Measurements from ENCODE around the gene PDE11A. TPM values are rescaled to one million over a fixed set of nuclear protein-coding genes. Genes with fewer than 3 reads are reported as not detected.

PDE11A gene
- total and polyA plus RNA-seq, 2 of the 8 experiments (the other 6 are each of a cell fraction or from before 2014, with no cell fraction given), result 0.19 to 0.23 TPM

DNA sequence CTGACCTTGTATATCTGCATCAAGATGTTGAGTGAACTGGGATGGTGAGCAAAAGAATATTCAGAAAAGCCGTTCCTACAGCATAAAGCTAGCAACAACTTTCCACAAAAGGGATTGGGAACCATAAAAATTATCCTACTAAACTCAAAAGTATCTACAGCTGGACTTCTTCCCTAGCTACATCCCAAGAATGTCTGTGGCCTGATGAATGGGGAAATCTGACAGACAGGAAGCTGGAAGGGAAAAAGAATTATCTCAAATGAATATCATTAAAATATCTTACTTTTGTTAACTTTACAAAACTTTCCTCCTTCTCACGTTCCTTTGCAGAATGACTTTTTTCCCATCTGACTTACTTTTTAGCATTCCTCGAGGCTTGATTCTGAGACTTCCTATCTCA is 150.9 kb downstream of the PDE11A start:
- H3K23me2 ChIP-seq (ENCODE audit: low read depth, low read length), result peaks cover 2% of the 10 kb centered on the region; the same call in 1 of the 2 replicates
- H3K4ac ChIP-seq (replicated peaks; ENCODE audit: insufficient read length, low read depth, low read length), result no peak overlapping the region
- no peaks in the 10 kb centered on the region for H3K4me1 ChIP-seq (replicated peaks in 1 of 4; ENCODE audit: control insufficient read depth in 3 of 4, insufficient read depth in 4 of 4, low read length in 3 of 4)
- H3K4me3 ChIP-seq (ENCODE audit: extremely low read depth in 1 of 4, insufficient read depth in 2 of 4, low read depth in 3 of 4, low read length in 4 of 4), result no peak overlapping the region
- WGBS, 2 experiments (ENCODE audit: extremely low coverage in 1 of 2, insufficient coverage in 1 of 2, insufficient read length in 1 of 2, insufficient replicate concordance in 2 of 2, low coverage in 1 of 2, low lambda C conversion rate in 2 of 2, missing lambda C conversion rate in 1 of 2), result 87% methylated on average over 3 of the region's 3 CpGs; no CpG with 5 or more reads in 1 of the 2 experiments
- no peak overlapping the region for H4K5ac ChIP-seq (ENCODE audit: insufficient read length, low read depth, low read length)
- H4K20me1 ChIP-seq (replicated peaks in 1 of 2; ENCODE audit: control insufficient read depth in 1 of 2, insufficient read depth in 2 of 2, low read length in 2 of 2), result no peaks in the 10 kb centered on the region
- TF ChIP-seq SP2 (IDR thresholded peaks at IDR 0.05; ENCODE audit: low read length) (no peak), EGR1 (IDR thresholded peaks at IDR 0.05; ENCODE audit: borderline replicate concordance, low read depth, low read length) (no peak), TBP (IDR thresholded peaks at IDR 0.05; ENCODE audit: low read depth, low read length) (no peak), BACH1 (IDR thresholded peaks at IDR 0.05; ENCODE audit: low read length) (no peak), RXRA (IDR thresholded peaks at IDR 0.05; ENCODE audit: insufficient read depth, low read depth, low read length) (no peak), SIX5 (IDR thresholded peaks at IDR 0.05; ENCODE audit: low read depth, low read length) (no peak)
- H3K27me3 ChIP-seq (replicated peaks in 1 of 4; ENCODE audit: control insufficient read depth in 3 of 4, extremely low read depth in 1 of 4, insufficient read depth in 3 of 4, low read length in 3 of 4), result no peaks in the 10 kb centered on the region
- no peak overlapping the region for H4K91ac ChIP-seq (replicated peaks; ENCODE audit: insufficient read length, low read length)
- H4K8ac ChIP-seq (ENCODE audit: extremely low read depth, insufficient read depth, low read length), result no peak overlapping the region
- H3K9ac ChIP-seq (replicated peaks in 1 of 4; ENCODE audit: extremely low read depth in 1 of 4, low read depth in 3 of 4, low read length in 3 of 4), result no peak overlapping the region
- no peak overlapping the region for H2BK5ac ChIP-seq (ENCODE audit: low read depth, low read length)
- H2AFZ ChIP-seq (ENCODE audit: low read length), result no peak overlapping the region
- no peaks in the 10 kb centered on the region for H3K79me1 ChIP-seq (ENCODE audit: low read depth, low read length)
- no peak overlapping the region for H2BK12ac ChIP-seq (ENCODE audit: low read depth, low read length)
- no peak overlapping the region for H2BK15ac ChIP-seq (ENCODE audit: low read length)
- FAIRE-seq (no peak), DNase-seq (ENCODE audit: low read depth in 1 of 2, low spot score in 2 of 2) (no peak)
- no peaks in the 10 kb centered on the region for H3K9me3 ChIP-seq (ENCODE audit: insufficient read depth in 2 of 2, low read depth in 1 of 2, low read length in 1 of 2)
- no peak overlapping the region for H3K56ac ChIP-seq (replicated peaks; ENCODE audit: insufficient read length, low read depth, low read length)
- no peak overlapping the region for H3K4me2 ChIP-seq (ENCODE audit: insufficient read depth in 1 of 2, low read depth in 2 of 2, low read length in 2 of 2)
- no peak overlapping the region for H2BK20ac ChIP-seq (ENCODE audit: low read length)
- ChIA-PET CTCF (ENCODE audit: partially characterized antibody) (interaction anchor here (1.1 kb wide), 1 partner anchor 16 kb away, joined by 4 read pairs; no protein-coding TSS in a partner anchor), POLR2A (ENCODE audit: partially characterized antibody) (interaction anchor here (0.6 kb wide), 1 partner anchor 219 kb away, joined by 3 read pairs; no protein-coding TSS in a partner anchor)
- H3K18ac ChIP-seq (ENCODE audit: extremely low read depth, low read length), result no peak overlapping the region
- no peak overlapping the region for H3K27ac ChIP-seq (ENCODE audit: low read depth, low read length)
- no peaks in the 10 kb centered on the region for H3K79me2 ChIP-seq (ENCODE audit: control insufficient read depth in 1 of 2, insufficient read depth in 2 of 2, low read length in 2 of 2)
- H3K36me3 ChIP-seq (ENCODE audit: control insufficient read depth in 2 of 4, insufficient read depth in 4 of 4, low read length in 3 of 4), result no peaks in the 10 kb centered on the region
- H3K23ac ChIP-seq (ENCODE audit: insufficient read length), result no peak overlapping the region
- H2AK5ac ChIP-seq (ENCODE audit: low read depth, low read length), result no peak overlapping the region
- no peak overlapping the region for H3K14ac ChIP-seq (ENCODE audit: insufficient read length)
- no peak overlapping the region for H2BK120ac ChIP-seq (replicated peaks; ENCODE audit: low read depth, low read length)

Data from H1 (cell line).